ENCODE data around the gene PTGFR. TPM values are rescaled to one million over a fixed set of nuclear protein-coding genes. Genes with fewer than 3 reads are reported as not detected.

Gene PTGFR, protein sequence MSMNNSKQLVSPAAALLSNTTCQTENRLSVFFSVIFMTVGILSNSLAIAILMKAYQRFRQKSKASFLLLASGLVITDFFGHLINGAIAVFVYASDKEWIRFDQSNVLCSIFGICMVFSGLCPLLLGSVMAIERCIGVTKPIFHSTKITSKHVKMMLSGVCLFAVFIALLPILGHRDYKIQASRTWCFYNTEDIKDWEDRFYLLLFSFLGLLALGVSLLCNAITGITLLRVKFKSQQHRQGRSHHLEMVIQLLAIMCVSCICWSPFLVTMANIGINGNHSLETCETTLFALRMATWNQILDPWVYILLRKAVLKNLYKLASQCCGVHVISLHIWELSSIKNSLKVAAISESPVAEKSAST
- total RNA-seq = 0.33 and 0.63 TPM in 2 replicates

DNA sequence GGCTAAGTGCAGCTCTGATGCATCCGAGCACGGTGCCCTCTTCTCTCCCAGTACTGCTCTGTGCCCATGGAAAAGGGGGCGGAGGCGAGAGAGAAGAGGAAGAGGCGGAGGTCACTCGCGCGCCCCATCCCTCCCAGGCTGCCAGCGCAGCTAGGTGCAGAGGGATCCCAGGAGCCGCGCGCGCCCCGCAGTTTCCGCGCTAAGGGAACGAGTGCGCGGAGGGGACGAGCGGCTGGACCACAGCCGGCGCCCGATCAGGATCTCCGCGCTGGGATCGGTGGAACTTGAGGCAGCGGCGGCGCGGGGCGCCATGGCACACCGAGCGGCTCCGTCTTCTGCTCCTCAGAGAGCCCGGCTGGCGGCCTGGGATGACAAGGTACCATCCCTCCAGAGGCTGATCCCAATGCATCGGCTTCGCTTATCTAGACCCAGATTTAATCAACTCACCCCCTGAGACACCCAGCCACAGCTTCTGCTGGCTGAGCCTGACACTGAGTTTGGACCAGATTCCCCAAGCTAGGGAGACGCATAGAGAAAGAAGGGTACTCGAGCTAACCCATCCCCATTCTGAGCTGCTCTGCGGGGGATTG is at the start of gene PTGFR:
PTGFR (plus strand) TSS at position 114 of the 590 bp plus-strand sequence. CDS start 1,770 bp downstream, outside the sequence.

Other genes starting within 250 kb of the PTGFR start
- 0.65 and 1.4 TPM in 2 replicates for gene IFI44L, start 129.5 kb downstream of the PTGFR start, total RNA-seq
- gene IFI44, start 158.9 kb downstream of the PTGFR start, total RNA-seq = 0.49 and 1.3 TPM in 2 replicates